ENCODE results near the gene SLC22A23.

DNA sequence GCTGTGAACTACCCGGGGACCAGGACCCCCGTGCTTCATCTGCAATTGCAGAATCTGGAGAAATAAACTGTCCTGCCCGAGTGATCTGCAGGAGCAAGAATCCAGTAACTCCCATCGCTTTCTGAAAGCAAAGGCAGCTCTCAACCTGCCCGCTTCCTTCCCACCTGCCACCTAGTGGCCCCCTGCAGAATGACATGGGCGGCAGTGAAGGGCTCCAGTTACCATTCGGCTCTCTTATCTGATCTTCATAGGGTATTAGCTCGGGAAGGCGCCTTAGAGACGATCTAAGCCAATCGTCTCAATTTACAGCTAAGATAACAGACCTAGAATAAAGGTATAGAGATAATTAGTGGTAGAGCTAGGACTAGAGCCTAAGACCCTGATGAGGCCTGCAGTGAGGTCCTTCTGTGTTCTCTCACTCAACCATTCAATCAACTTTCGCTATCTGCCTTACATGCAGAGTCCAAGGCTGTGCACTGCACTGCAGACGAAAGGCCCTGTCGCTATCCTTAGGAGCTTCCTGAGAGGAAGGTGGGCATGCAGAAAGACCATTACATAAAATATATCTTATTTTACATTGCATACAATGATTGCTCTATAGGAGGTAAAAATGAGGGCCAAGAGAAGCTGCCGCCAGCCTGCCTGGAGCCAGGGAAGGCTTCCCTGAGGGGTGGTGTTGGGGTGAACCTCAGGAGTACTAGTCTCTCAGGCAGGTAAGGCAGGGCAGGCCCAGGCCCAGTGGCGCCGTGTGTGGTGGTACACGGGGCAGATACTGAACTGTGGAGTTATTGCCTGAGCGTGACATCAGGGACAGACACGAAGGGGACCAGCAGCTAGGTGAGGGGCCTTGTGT, 205.2 kb downstream of the SLC22A23 start:
- TF ChIP-seq CEBPB (IDR thresholded peaks at IDR 0.05; ENCODE audit: low read depth, low read length) (no peak), BHLHE40 (IDR thresholded peaks at IDR 0.05; ENCODE audit: low read depth, low read length) (no peak), POLR2A (IDR thresholded peaks at IDR 0.05; ENCODE audit: low read depth, low read length) (no peak), CHD1 (IDR thresholded peaks at IDR 0.05; ENCODE audit: low read depth, low read length) (no peak), MAZ (IDR thresholded peaks at IDR 0.05; ENCODE audit: borderline replicate concordance, low read depth, low read length) (no peak), FOS (IDR thresholded peaks at IDR 0.05; ENCODE audit: low read depth, low read length) (no peak), RFX5 (IDR thresholded peaks at IDR 0.05; ENCODE audit: low read depth, low read length) (no peak), MAFK (IDR thresholded peaks at IDR 0.05; ENCODE audit: low read depth, low read length) (no peak), SMC3 (IDR thresholded peaks at IDR 0.05; ENCODE audit: low read depth, low read length) (peak; percentile 97), MXI1 (IDR thresholded peaks at IDR 0.05; ENCODE audit: borderline replicate concordance, low read depth, low read length) (no peak)
- TF ChIP-seq, protein P1, sequence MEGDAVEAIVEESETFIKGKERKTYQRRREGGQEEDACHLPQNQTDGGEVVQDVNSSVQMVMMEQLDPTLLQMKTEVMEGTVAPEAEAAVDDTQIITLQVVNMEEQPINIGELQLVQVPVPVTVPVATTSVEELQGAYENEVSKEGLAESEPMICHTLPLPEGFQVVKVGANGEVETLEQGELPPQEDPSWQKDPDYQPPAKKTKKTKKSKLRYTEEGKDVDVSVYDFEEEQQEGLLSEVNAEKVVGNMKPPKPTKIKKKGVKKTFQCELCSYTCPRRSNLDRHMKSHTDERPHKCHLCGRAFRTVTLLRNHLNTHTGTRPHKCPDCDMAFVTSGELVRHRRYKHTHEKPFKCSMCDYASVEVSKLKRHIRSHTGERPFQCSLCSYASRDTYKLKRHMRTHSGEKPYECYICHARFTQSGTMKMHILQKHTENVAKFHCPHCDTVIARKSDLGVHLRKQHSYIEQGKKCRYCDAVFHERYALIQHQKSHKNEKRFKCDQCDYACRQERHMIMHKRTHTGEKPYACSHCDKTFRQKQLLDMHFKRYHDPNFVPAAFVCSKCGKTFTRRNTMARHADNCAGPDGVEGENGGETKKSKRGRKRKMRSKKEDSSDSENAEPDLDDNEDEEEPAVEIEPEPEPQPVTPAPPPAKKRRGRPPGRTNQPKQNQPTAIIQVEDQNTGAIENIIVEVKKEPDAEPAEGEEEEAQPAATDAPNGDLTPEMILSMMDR (conservative IDR thresholded peaks at IDR 0.05; ENCODE audit: low read depth, low read length) = peak; percentile 97
- TF ChIP-seq, protein P2, sequence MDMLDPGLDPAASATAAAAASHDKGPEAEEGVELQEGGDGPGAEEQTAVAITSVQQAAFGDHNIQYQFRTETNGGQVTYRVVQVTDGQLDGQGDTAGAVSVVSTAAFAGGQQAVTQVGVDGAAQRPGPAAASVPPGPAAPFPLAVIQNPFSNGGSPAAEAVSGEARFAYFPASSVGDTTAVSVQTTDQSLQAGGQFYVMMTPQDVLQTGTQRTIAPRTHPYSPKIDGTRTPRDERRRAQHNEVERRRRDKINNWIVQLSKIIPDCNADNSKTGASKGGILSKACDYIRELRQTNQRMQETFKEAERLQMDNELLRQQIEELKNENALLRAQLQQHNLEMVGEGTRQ (IDR thresholded peaks at IDR 0.05; ENCODE audit: low read depth, low read length) = no peak
- TF ChIP-seq, protein P3, sequence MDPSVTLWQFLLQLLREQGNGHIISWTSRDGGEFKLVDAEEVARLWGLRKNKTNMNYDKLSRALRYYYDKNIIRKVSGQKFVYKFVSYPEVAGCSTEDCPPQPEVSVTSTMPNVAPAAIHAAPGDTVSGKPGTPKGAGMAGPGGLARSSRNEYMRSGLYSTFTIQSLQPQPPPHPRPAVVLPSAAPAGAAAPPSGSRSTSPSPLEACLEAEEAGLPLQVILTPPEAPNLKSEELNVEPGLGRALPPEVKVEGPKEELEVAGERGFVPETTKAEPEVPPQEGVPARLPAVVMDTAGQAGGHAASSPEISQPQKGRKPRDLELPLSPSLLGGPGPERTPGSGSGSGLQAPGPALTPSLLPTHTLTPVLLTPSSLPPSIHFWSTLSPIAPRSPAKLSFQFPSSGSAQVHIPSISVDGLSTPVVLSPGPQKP (IDR thresholded peaks at IDR 0.05; ENCODE audit: borderline replicate concordance, low read depth, low read length) = no peak
